ENCODE data around the gene HBEGF. TPM values are rescaled to one million over a fixed set of nuclear protein-coding genes. Genes with fewer than 3 reads are reported as not detected.

Gene HBEGF
- total RNA-seq, 2 experiments from 2014 or later = 12.8 TPM

- no peak for DNase-seq
- no peaks in the 10 kb centered on the region for H3K27me3 Mint-ChIP-seq
- peaks cover 73% of the 10 kb centered on the region for H3K4me1 Mint-ChIP-seq
- H3K4me3 Mint-ChIP-seq = peak overlapping the region; percentile 95
- no peaks in the 10 kb centered on the region for H3K9me3 Mint-ChIP-seq
- ATAC-seq (ENCODE audit: low read depth) = no peak
- peaks cover 57% of the 10 kb centered on the region for H3K36me3 Mint-ChIP-seq
- POLR2A ChIA-PET = interaction anchor here (0.7 kb wide), 1 partner anchor 98 kb away, joined by 3 read pairs; no protein-coding TSS in a partner anchor
- H3K27ac Mint-ChIP-seq = peak overlapping the region; percentile 82
Observed at GRCh38 chr5:140340605-140341121, 5.7 kb downstream of the HBEGF start.

- POLR2A ChIA-PET = no interaction called here
- peaks cover 62% of the 10 kb centered on the region for H3K36me3 Mint-ChIP-seq
Observed at GRCh38 chr5:140339636-140340035, 6.8 kb downstream of the HBEGF start.

GRCh38 chr5:140338908-140339307 lies 7.5 kb downstream of the HBEGF start:
- Mint-ChIP-seq H3K4me3 (no peak overlapping the region), H3K27me3 (no peaks in the 10 kb centered on the region), H3K9me3 (no peaks in the 10 kb centered on the region), H3K4me1 (peaks cover 66% of the 10 kb centered on the region), H3K27ac (peak overlapping the region; percentile 54), H3K36me3 (peaks cover 62% of the 10 kb centered on the region)
- POLR2A ChIA-PET = no interaction called here
- no peak for ATAC-seq (ENCODE audit: low read depth)
- no peak for DNase-seq

More at GRCh38 chr5:140339636-140340035, 6.8 kb downstream of the HBEGF start:
- DNase-seq (no peak), ATAC-seq (ENCODE audit: low read depth) (no peak)
- peak overlapping the region; percentile 35 for H3K4me3 Mint-ChIP-seq
- peaks cover 71% of the 10 kb centered on the region for H3K4me1 Mint-ChIP-seq
- no peaks in the 10 kb centered on the region for H3K9me3 Mint-ChIP-seq
- H3K27me3 Mint-ChIP-seq = no peaks in the 10 kb centered on the region
- H3K27ac Mint-ChIP-seq = peak overlapping the region; percentile 61

- H3K4me3 Mint-ChIP-seq = no peak overlapping the region
- DNase-seq (no peak), ATAC-seq (ENCODE audit: low read depth) (no peak)
- no peaks in the 10 kb centered on the region for H3K27me3 Mint-ChIP-seq
- H3K36me3 Mint-ChIP-seq = peaks cover 62% of the 10 kb centered on the region
- POLR2A ChIA-PET = no interaction called here
- H3K9me3 Mint-ChIP-seq = no peaks in the 10 kb centered on the region
- H3K4me1 Mint-ChIP-seq = peaks cover 63% of the 10 kb centered on the region
- H3K27ac Mint-ChIP-seq = no peak overlapping the region
Observed at GRCh38 chr5:140338336-140338735, 8.1 kb downstream of the HBEGF start.

- no peak for ATAC-seq (ENCODE audit: low read depth)
- POLR2A ChIA-PET = interaction anchor here (1.5 kb wide), 1 partner anchor 35 kb away, joined by 6 read pairs; the partner anchor contains the start of gene PFDN1
- Mint-ChIP-seq H3K4me3 (no peak overlapping the region), H3K27ac (peak overlapping the region; percentile 45), H3K27me3 (no peaks in the 10 kb centered on the region), H3K36me3 (peaks cover 66% of the 10 kb centered on the region), H3K9me3 (no peaks in the 10 kb centered on the region), H3K4me1 (peaks cover 61% of the 10 kb centered on the region)
- no peak for DNase-seq
Observed at GRCh38 chr5:140337880-140338279, 8.5 kb downstream of the HBEGF start.

GRCh38 chr5:140336388-140336787 lies 10.0 kb downstream of the HBEGF start:
- Mint-ChIP-seq H3K4me1 (peaks cover 46% of the 10 kb centered on the region), H3K9me3 (no peaks in the 10 kb centered on the region), H3K4me3 (no peak overlapping the region), H3K27ac (peak overlapping the region; percentile 51), H3K27me3 (no peaks in the 10 kb centered on the region), H3K36me3 (peaks cover 63% of the 10 kb centered on the region)
- no peak for DNase-seq
- POLR2A ChIA-PET = interaction anchor here (0.5 to 1.5 kb wide), 5 partner anchors 9 to 306 kb away, joined by 3 to 6 read pairs (median 3); partner anchors contain the start of gene PFDN1
- ATAC-seq (ENCODE audit: low read depth) = no peak

GRCh38 chr5:140331638-140332037 lies 14.8 kb downstream of the HBEGF start:
- Mint-ChIP-seq H3K27ac (no peak overlapping the region), H3K27me3 (peaks cover 6% of the 10 kb centered on the region), H3K4me3 (no peak overlapping the region), H3K36me3 (peaks cover 36% of the 10 kb centered on the region), H3K9me3 (no peaks in the 10 kb centered on the region), H3K4me1 (peaks cover 19% of the 10 kb centered on the region)
- ATAC-seq (ENCODE audit: low read depth) (no peak), DNase-seq (no peak)
- POLR2A ChIA-PET = no interaction called here

- no peak overlapping the region for H3K27ac Mint-ChIP-seq
- H3K27me3 Mint-ChIP-seq = peaks cover 9% of the 10 kb centered on the region
- ATAC-seq (ENCODE audit: low read depth) (no peak), DNase-seq (no peak)
- POLR2A ChIA-PET = interaction anchor here (0.6 kb wide), 1 partner anchor 228 kb away, joined by 4 read pairs; no protein-coding TSS in a partner anchor
- H3K36me3 Mint-ChIP-seq = peaks cover 23% of the 10 kb centered on the region
- H3K4me1 Mint-ChIP-seq = peaks cover 7% of the 10 kb centered on the region
- H3K9me3 Mint-ChIP-seq = no peaks in the 10 kb centered on the region
- H3K4me3 Mint-ChIP-seq = no peak overlapping the region
Observed at GRCh38 chr5:140329739-140330481, 16.5 kb downstream of the HBEGF start.

GRCh38 chr5:140328036-140328764 lies 18.2 kb downstream of the HBEGF start:
- POLR2A ChIA-PET = no interaction called here
- Mint-ChIP-seq H3K27ac (no peak overlapping the region), H3K4me3 (no peak overlapping the region), H3K4me1 (peaks cover 2% of the 10 kb centered on the region), H3K27me3 (peaks cover 9% of the 10 kb centered on the region), H3K9me3 (no peaks in the 10 kb centered on the region), H3K36me3 (peaks cover 11% of the 10 kb centered on the region)
- DNase-seq (no peak), ATAC-seq (ENCODE audit: low read depth) (no peak)

- no peak for DNase-seq
- peaks cover 9% of the 10 kb centered on the region for H3K27me3 Mint-ChIP-seq
- no peak overlapping the region for H3K4me3 Mint-ChIP-seq
- POLR2A ChIA-PET = no interaction called here
- H3K36me3 Mint-ChIP-seq = peaks cover 7% of the 10 kb centered on the region
- H3K27ac Mint-ChIP-seq = no peak overlapping the region
- no peaks in the 10 kb centered on the region for H3K9me3 Mint-ChIP-seq
- ATAC-seq (ENCODE audit: low read depth) = no peak
- no peaks in the 10 kb centered on the region for H3K4me1 Mint-ChIP-seq
Observed at GRCh38 chr5:140327589-140327988, 18.8 kb downstream of the HBEGF start.

- Mint-ChIP-seq H3K4me1 (peaks cover 3% of the 10 kb centered on the region), H3K27ac (no peak overlapping the region), H3K36me3 (peaks cover 1% of the 10 kb centered on the region), H3K4me3 (no peak overlapping the region), H3K9me3 (peaks cover 2% of the 10 kb centered on the region), H3K27me3 (peaks cover 9% of the 10 kb centered on the region)
- POLR2A ChIA-PET = no interaction called here
- DNase-seq = no peak
- no peak for ATAC-seq (ENCODE audit: low read depth)
Observed at GRCh38 chr5:140325486-140325885, 20.9 kb downstream of the HBEGF start.

GRCh38 chr5:140324617-140325241 lies 21.7 kb downstream of the HBEGF start:
- Mint-ChIP-seq H3K9me3 (peaks cover 2% of the 10 kb centered on the region), H3K36me3 (peaks cover 1% of the 10 kb centered on the region), H3K27ac (no peak overlapping the region), H3K27me3 (peaks cover 9% of the 10 kb centered on the region), H3K4me1 (peaks cover 5% of the 10 kb centered on the region), H3K4me3 (no peak overlapping the region)
- POLR2A ChIA-PET = no interaction called here
- no peak for DNase-seq
- ATAC-seq (ENCODE audit: low read depth) = no peak

GRCh38 chr5:140324041-140324600 lies 22.3 kb downstream of the HBEGF start:
- Mint-ChIP-seq H3K4me1 (peaks cover 9% of the 10 kb centered on the region), H3K27me3 (peaks cover 5% of the 10 kb centered on the region), H3K4me3 (no peak overlapping the region), H3K9me3 (peaks cover 2% of the 10 kb centered on the region), H3K27ac (no peak overlapping the region), H3K36me3 (peaks cover 1% of the 10 kb centered on the region)
- DNase-seq (no peak), ATAC-seq (ENCODE audit: low read depth) (no peak)
- POLR2A ChIA-PET = no interaction called here

All from activated naive CD8-positive, alpha-beta T cell treated with anti-CD3 and anti-CD28 coated beads, Interleukin-2, amount 10 ng/mL, durations not matched to agents 7 days and 5 days (primary cell).